Muscle layer of colon (tissue), 2 donors: ENCODE data around the gene KRTAP10-4.
"Not testable (repeated sequence)": the region's sequence is repeated elsewhere in the genome, so short reads cannot be mapped to it uniquely, and the experiment has no call there.

Source experiments
- H3K27ac ChIP-seq: one replicate; pipeline ENCODE4 v1.7.0; 2013; ENCODE audit warnings: low read depth, mild to moderate bottlenecking, low read length, moderate library complexity
- H3K27me3 ChIP-seq, 2 donors: one replicate each; pipeline ENCODE4 v1.7.0; 2013; ENCODE audit warnings: low read length in 2 of 2, mild to moderate bottlenecking in 2 of 2; ENCODE audit not compliant: insufficient read depth in 2 of 2, control insufficient read depth in 1 of 2
- H3K36me3 ChIP-seq: one replicate; pipeline ENCODE4 v1.7.0; 2013; ENCODE audit warnings: mild to moderate bottlenecking, low read length; ENCODE audit not compliant: insufficient read depth
- H3K4me1 ChIP-seq: one replicate; pipeline ENCODE4 v1.7.0; 2013; ENCODE audit warnings: mild to moderate bottlenecking, low read length; ENCODE audit not compliant: insufficient read depth
- H3K4me3 ChIP-seq, 2 donors: one replicate each; pipeline ENCODE4 v1.7.0; 2013; ENCODE audit warnings: low read length in 2 of 2, low read depth in 1 of 2, mild to moderate bottlenecking in 1 of 2, moderate library complexity in 1 of 2
- H3K9ac ChIP-seq: one replicate; pipeline ENCODE4 v1.7.0; 2013; ENCODE audit warnings: low read length
- H3K9me3 ChIP-seq: one replicate; pipeline ENCODE4 v1.7.0; 2013; ENCODE audit warnings: mild to moderate bottlenecking, low read length
- donor health status: abdominal sarcoma.
- donor health status: Adenocarcinoma of cecum.

KRTAP10-4 gene

GRCh38 chr21:44552136-44552535, 21.4 kb upstream of the KRTAP10-4 start:
- Histone ChIP-seq H3K4me1 (no peaks in the 10 kb centered on the region), H3K27ac (no peak overlapping the region), H3K9ac (no peak overlapping the region), H3K27me3 (peaks cover 0 to 3% of the 10 kb centered on the region in 2 donors), H3K9me3 (no peaks in the 10 kb centered on the region), H3K36me3 (no peaks in the 10 kb centered on the region), H3K4me3 (no peak overlapping the region)

DNA sequence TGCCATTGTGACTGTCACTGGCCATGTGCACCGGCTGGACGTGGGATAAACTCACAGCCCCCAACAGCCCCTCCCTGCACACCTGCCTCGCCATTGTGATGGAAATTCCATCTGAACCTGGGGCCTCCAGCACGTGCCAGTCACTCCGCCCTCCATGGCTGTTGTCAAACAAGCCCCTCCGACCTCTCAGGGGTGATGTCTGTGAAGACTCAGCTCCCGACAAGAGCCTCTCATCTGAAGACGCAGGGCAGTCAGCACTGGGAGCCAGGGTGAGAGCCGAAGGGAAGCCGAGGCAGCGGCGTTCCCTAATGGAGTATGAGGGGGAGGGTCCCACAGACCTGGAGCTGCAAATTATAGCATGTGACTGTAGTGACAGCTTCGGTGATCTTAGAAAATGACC, 20.8 kb upstream of the KRTAP10-4 start:
- no peak overlapping the region for H3K27ac ChIP-seq
- H3K4me3 ChIP-seq, result no peak overlapping the region
- no peaks in the 10 kb centered on the region for H3K9me3 ChIP-seq
- no peaks in the 10 kb centered on the region for H3K36me3 ChIP-seq
- H3K4me1 ChIP-seq, result no peaks in the 10 kb centered on the region
- no peak overlapping the region for H3K9ac ChIP-seq
- peaks cover 0 to 5% of the 10 kb centered on the region in 2 donors for H3K27me3 ChIP-seq

- no peak overlapping the region for H3K27ac ChIP-seq
- no peaks in the 10 kb centered on the region for H3K36me3 ChIP-seq
- H3K27me3 ChIP-seq, result peaks cover 0 to 5% of the 10 kb centered on the region in 2 donors
- no peak overlapping the region for H3K9ac ChIP-seq
- H3K4me1 ChIP-seq, result no peaks in the 10 kb centered on the region
- H3K9me3 ChIP-seq, result no peaks in the 10 kb centered on the region
- H3K4me3 ChIP-seq, result no peak overlapping the region
These were observed 18.2 kb upstream of the KRTAP10-4 start for GRCh38 chr21:44555200-44555875.

- Histone ChIP-seq H3K9me3 (no peaks in the 10 kb centered on the region), H3K4me3 (no peak overlapping the region), H3K4me1 (no peaks in the 10 kb centered on the region), H3K9ac (no peak overlapping the region), H3K27me3 (peaks cover 0 to 5% of the 10 kb centered on the region in 2 donors), H3K36me3 (no peaks in the 10 kb centered on the region), H3K27ac (no peak overlapping the region)
These were observed 16.6 kb upstream of the KRTAP10-4 start for GRCh38 chr21:44556879-44557278.

GRCh38 chr21:44557491-44558328, 15.8 kb upstream of the KRTAP10-4 start:
- no peak overlapping the region for H3K9ac ChIP-seq
- H3K27ac ChIP-seq, result no peak overlapping the region
- H3K4me3 ChIP-seq, result no peak overlapping the region
- peaks cover 0 to 5% of the 10 kb centered on the region in 2 donors for H3K27me3 ChIP-seq
- no peaks in the 10 kb centered on the region for H3K9me3 ChIP-seq
- no peaks in the 10 kb centered on the region for H3K4me1 ChIP-seq
- no peaks in the 10 kb centered on the region for H3K36me3 ChIP-seq

GRCh38 chr21:44558329-44558675, 15.2 kb upstream of the KRTAP10-4 start:
- not testable (repeated sequence) for H3K36me3 ChIP-seq, H3K27me3 ChIP-seq, H3K9ac ChIP-seq, H3K9me3 ChIP-seq, H3K27ac ChIP-seq, H3K4me3 ChIP-seq, H3K4me1 ChIP-seq

- Histone ChIP-seq H3K27me3 (peaks cover 0 to 5% of the 10 kb centered on the region in 2 donors), H3K4me3 (no peak within 1 kb of the TSS), H3K9ac (no peak within 1 kb of the TSS), H3K36me3 (no peaks in the 10 kb centered on the region), H3K4me1 (no peaks in the 10 kb centered on the region), H3K27ac (no peak within 1 kb of the TSS), H3K9me3 (no peaks in the 10 kb centered on the region)
These were observed 14.8 kb upstream of the KRTAP10-4 start, which contains the start of gene KRTAP10-3 for GRCh38 chr21:44558695-44559094. Gene KRTAP10-3 (minus strand): TSS chr21:44558795. CDS start chr21:44558715, 80 bp downstream.

DNA sequence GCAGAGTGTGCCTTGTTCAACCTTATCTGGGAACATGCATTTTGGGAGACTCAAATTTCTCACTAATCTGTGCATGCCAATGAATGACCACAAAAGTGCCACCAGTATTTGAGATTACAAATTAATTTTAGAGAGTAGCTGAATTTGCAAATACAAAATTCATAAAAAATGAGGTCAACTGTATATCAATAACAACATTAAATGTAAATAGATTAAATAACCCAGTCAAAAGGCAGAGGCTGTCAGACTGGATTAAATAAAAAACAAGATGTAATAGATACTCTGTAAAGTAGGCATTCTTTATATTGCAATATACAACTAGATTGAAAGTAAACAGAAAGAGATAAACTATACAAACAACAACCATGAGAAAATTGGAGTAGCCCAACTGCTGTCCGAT, 9.4 kb upstream of the KRTAP10-4 start:
- Histone ChIP-seq H3K4me3 (no peak overlapping the region), H3K9me3 (peaks cover 3% of the 10 kb centered on the region), H3K4me1 (no peaks in the 10 kb centered on the region), H3K9ac (no peak overlapping the region), H3K27me3 (no peaks in the 10 kb centered on the region), H3K27ac (no peak overlapping the region), H3K36me3 (no peaks in the 10 kb centered on the region)

DNA sequence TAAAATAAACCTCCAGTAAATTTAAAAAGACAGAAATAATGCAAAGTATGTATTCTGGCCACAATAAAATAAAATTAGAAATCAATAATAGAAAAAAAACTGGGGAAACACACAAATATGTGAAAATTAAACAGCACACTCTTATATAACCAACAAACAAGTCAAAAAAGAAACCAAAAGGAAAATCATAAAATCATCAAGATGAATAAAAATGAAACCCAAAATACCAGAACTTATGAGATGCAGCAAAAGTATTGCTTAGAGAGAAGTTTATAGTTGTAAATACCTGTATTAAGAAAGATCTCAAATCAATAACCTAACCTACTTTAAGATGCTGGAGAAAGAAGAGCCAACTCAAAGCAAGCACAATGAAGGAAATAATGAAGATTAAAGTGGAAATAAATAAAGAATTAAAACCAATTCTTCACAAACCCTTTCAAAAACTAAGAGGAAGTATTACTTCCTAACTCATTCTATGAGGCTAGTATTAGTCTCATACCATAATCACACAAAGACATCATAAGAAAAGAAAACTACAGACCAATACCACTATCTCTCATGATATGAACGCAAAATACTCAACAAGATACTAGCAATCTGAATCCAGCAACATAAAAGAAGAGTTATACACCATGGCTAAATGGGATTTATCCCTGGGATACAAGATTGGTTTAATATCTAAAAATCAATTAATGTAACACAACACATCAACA, 8.5 kb upstream of the KRTAP10-4 start:
- no peak overlapping the region for H3K27ac ChIP-seq
- peaks cover 3% of the 10 kb centered on the region for H3K9me3 ChIP-seq
- H3K4me1 ChIP-seq, result no peaks in the 10 kb centered on the region
- H3K9ac ChIP-seq, result no peak overlapping the region
- H3K4me3 ChIP-seq, result no peak overlapping the region
- no peaks in the 10 kb centered on the region for H3K27me3 ChIP-seq
- H3K36me3 ChIP-seq, result no peaks in the 10 kb centered on the region

- H3K27ac ChIP-seq, result no peak overlapping the region
- H3K4me1 ChIP-seq, result no peaks in the 10 kb centered on the region
- H3K27me3 ChIP-seq, result no peaks in the 10 kb centered on the region
- no peak overlapping the region for H3K9ac ChIP-seq
- peaks cover 3% of the 10 kb centered on the region for H3K9me3 ChIP-seq
- no peaks in the 10 kb centered on the region for H3K36me3 ChIP-seq
- no peak overlapping the region for H3K4me3 ChIP-seq
These were observed 7.1 kb upstream of the KRTAP10-4 start for GRCh38 chr21:44566403-44566802.

GRCh38 chr21:44567481-44568171, 5.9 kb upstream of the KRTAP10-4 start:
- peaks cover 3% of the 10 kb centered on the region for H3K9me3 ChIP-seq
- no peaks in the 10 kb centered on the region for H3K36me3 ChIP-seq
- H3K4me1 ChIP-seq, result no peaks in the 10 kb centered on the region
- H3K27me3 ChIP-seq, result no peaks in the 10 kb centered on the region
- no peak overlapping the region for H3K9ac ChIP-seq
- H3K27ac ChIP-seq, result no peak overlapping the region
- H3K4me3 ChIP-seq, result no peak overlapping the region
